PC-9 (cell line): ENCODE results near the gene CALD1. TPM values are rescaled to one million over a fixed set of nuclear protein-coding genes. Genes with fewer than 3 reads are reported as not detected.

Experiments
- BruUV-seq: library from RNA; stranded (reverse); fragments of 400-500 nt; replicated peaks from 2 replicates; lab custom pipeline; 2021; lab: Mats Ljungman, UMichigan
- CTCF ChIA-PET: fragments of 300-600 bp; sonication (Branson Sonifier 250); formaldehyde crosslinking; loops from one replicate; lab custom pipeline; 2022; ENCODE audit warnings: antibody characterized with exemption; lab: Charles Lee
- POLR2A ChIA-PET: fragments of 300-600 bp; sonication (Branson Sonifier 250); formaldehyde crosslinking; loops from one replicate; lab custom pipeline; 2022; ENCODE audit warnings: antibody characterized with exemption; ENCODE audit not compliant: unreplicated experiment; lab: Charles Lee
- DNase-seq, 2 experiments: peaks; one replicate each; pipeline versions ENCODE4 v3.0.0 to v3.0.0-alpha.2; 2015 to 2022; ENCODE audit warnings: mixed read lengths in 1 of 2
- H2AFZ ChIP-seq: fragments of 200-600 bp; sonication (generic); 2 replicates; pipeline ENCODE4 v1.8.1; 2017; ENCODE audit warnings: antibody characterized with exemption
- H3F3A ChIP-seq: fragments of 200-600 bp; sonication (generic); 2 replicates; pipeline ENCODE4 v1.8.1; 2017; ENCODE audit warnings: antibody characterized with exemption, mild to moderate bottlenecking, low read depth; ENCODE audit not compliant: insufficient read depth
- H3K27ac ChIP-seq: fragments of 200-600 bp; sonication (generic); 2 replicates; pipeline ENCODE4 v1.6.1; 2016; ENCODE audit warnings: mixed run types
- H3K27me3 ChIP-seq: fragments of 200-600 bp; sonication (generic); 2 replicates; pipeline ENCODE4 v1.6.1; 2016; ENCODE audit warnings: low read depth, mixed run types; ENCODE audit not compliant: insufficient read depth
- H3K36me3 ChIP-seq: fragments of 200-600 bp; sonication (generic); 2 replicates; pipeline ENCODE4 v1.6.1; 2016; ENCODE audit warnings: low read depth, mixed run types
- H3K4me1 ChIP-seq: fragments of 200-600 bp; sonication (generic); replicated peaks from 2 replicates; pipeline ENCODE4 v1.6.1; 2016; ENCODE audit warnings: mixed run types; ENCODE audit not compliant: insufficient read depth
- H3K4me2 ChIP-seq: fragments of 200-600 bp; sonication (generic); 2 replicates; pipeline ENCODE4 v1.6.1; 2017; ENCODE audit warnings: mixed run types
- H3K4me3 ChIP-seq: fragments of 200-600 bp; sonication (generic); 2 replicates; pipeline ENCODE4 v1.6.1; 2016; ENCODE audit warnings: mixed run types
- H3K79me2 ChIP-seq: fragments of 200-600 bp; sonication (generic); 2 replicates; pipeline ENCODE4 v1.6.1; 2017; ENCODE audit warnings: low read depth, mixed run types
- H3K9me2 ChIP-seq: fragments of 200-600 bp; sonication (generic); 2 replicates; pipeline ENCODE4 v1.8.1; 2017; ENCODE audit warnings: mild to moderate bottlenecking; ENCODE audit not compliant: insufficient read depth
- H3K9me3 ChIP-seq: fragments of 200-600 bp; sonication (generic); 2 replicates; pipeline ENCODE4 v1.8.1; 2016; ENCODE audit warnings: low read depth; ENCODE audit not compliant: insufficient read depth
- H4K20me1 ChIP-seq: fragments of 200-600 bp; sonication (generic); 2 replicates; pipeline ENCODE4 v1.8.1; 2017; ENCODE audit not compliant: insufficient read depth
- CTCF ChIP-seq: fragments of 200-600 bp; sonication (generic); conservative IDR thresholded peaks from 2 replicates; pipeline ENCODE4 v1.6.1; 2017; ENCODE audit warnings: mixed run types, antibody characterized with exemption, mild to moderate bottlenecking, moderate library complexity
- EZH2 ChIP-seq: fragments of 200-600 bp; sonication (generic); IDR thresholded peaks from 2 replicates; pipeline ENCODE4 v1.8.0; 2017; ENCODE audit warnings: antibody characterized with exemption, low read depth
- intact Hi-C: fragments of 100-400 bp; cut with micrococcal nuclease; formaldehyde crosslinking; loops from one replicate; pipeline ENCODE4 v1.10.0; 2022; ENCODE audit not compliant: unreplicated experiment
- total RNA-seq: library from RNA; stranded (reverse); gene quantifications from 2 replicates; pipeline ENCODE4 v1.2.3, GENCODE V29; 2021

The CALD1 gene
- total RNA-seq, 1 experiment from 2014 or later = 84.4 TPM

GRCh38 chr7:134859783-134860182, 80.3 kb downstream of the CALD1 start:
- Histone ChIP-seq H2AFZ (no peak overlapping the region), H3F3A (no peaks in the 10 kb centered on the region), H3K36me3 (no peaks in the 10 kb centered on the region), H3K4me3 (no peak overlapping the region), H3K27ac (no peak overlapping the region), H3K9me3 (no peaks in the 10 kb centered on the region), H4K20me1 (no peaks in the 10 kb centered on the region), H3K4me1 (no peaks in the 10 kb centered on the region), H3K9me2 (peaks cover 4% of the 10 kb centered on the region; the same call in 1 of the 2 replicates), H3K79me2 (no peaks in the 10 kb centered on the region), H3K4me2 (no peak overlapping the region), H3K27me3 (no peaks in the 10 kb centered on the region)
- intact Hi-C loops = no loop called here
- no TSS peak for BruUV-seq
- no peak for TF ChIP-seq CTCF
- TF ChIP-seq EZH2 = no peak
- no peak for DNase-seq
- ChIA-PET CTCF (interaction anchor here (0.6 kb wide), 1 partner anchor 201 kb away, joined by 3 read pairs; no protein-coding TSS in a partner anchor), POLR2A (interaction anchor here (0.8 kb wide), 1 partner anchor 229 kb away, joined by 4 read pairs; no protein-coding TSS in a partner anchor)

- BruUV-seq = no TSS peak
- Histone ChIP-seq H3K4me2 (no peak overlapping the region), H4K20me1 (no peaks in the 10 kb centered on the region), H2AFZ (no peak overlapping the region), H3K27ac (no peak overlapping the region), H3K4me1 (no peaks in the 10 kb centered on the region), H3K79me2 (no peaks in the 10 kb centered on the region), H3F3A (no peaks in the 10 kb centered on the region), H3K9me2 (no peaks in the 10 kb centered on the region), H3K4me3 (no peak overlapping the region), H3K27me3 (no peaks in the 10 kb centered on the region), H3K36me3 (no peaks in the 10 kb centered on the region), H3K9me3 (no peaks in the 10 kb centered on the region)
- intact Hi-C loops = no loop called here
- CTCF ChIA-PET = no interaction called here
- TF ChIP-seq EZH2 (no peak), CTCF (no peak)
- POLR2A ChIA-PET = no interaction called here
- DNase-seq = no peak
Observed at GRCh38 chr7:134865001-134865845, 85.8 kb downstream of the CALD1 start.

GRCh38 chr7:134866617-134867016, 87.2 kb downstream of the CALD1 start:
- no peaks in the 10 kb centered on the region for H4K20me1 ChIP-seq
- intact Hi-C loops = no loop called here
- no peak overlapping the region for H2AFZ ChIP-seq
- no peak overlapping the region for H3K4me2 ChIP-seq
- no peak for TF ChIP-seq CTCF
- TF ChIP-seq EZH2 = no peak
- no peaks in the 10 kb centered on the region for H3K36me3 ChIP-seq
- no peaks in the 10 kb centered on the region for H3K4me1 ChIP-seq
- ChIA-PET POLR2A (no interaction called here), CTCF (interaction anchor here (0.6 kb wide), 1 partner anchor 233 kb away, joined by 3 read pairs; no protein-coding TSS in a partner anchor)
- H3K27ac ChIP-seq = no peak overlapping the region
- no peaks in the 10 kb centered on the region for H3K27me3 ChIP-seq
- no peaks in the 10 kb centered on the region for H3K79me2 ChIP-seq
- H3K9me3 ChIP-seq = no peaks in the 10 kb centered on the region
- no peak for DNase-seq
- no peaks in the 10 kb centered on the region for H3F3A ChIP-seq
- H3K9me2 ChIP-seq = no peaks in the 10 kb centered on the region
- BruUV-seq = no TSS peak
- H3K4me3 ChIP-seq = no peak overlapping the region
